OCI-LY7 (cell line): ENCODE measurements around the gene ACTA2. TPM values are rescaled to one million over a fixed set of nuclear protein-coding genes. Genes with fewer than 3 reads are reported as not detected.

Source experiments
- BruUV-seq: library from RNA; stranded (reverse); fragments of 400-500 nt; replicated peaks from 2 replicates; lab custom pipeline; 2021; lab: Mats Ljungman, UMichigan
- CTCF ChIA-PET: fragments of 300-600 bp; sonication (Branson Sonifier 250); formaldehyde crosslinking; loops from one replicate; lab custom pipeline; 2022; ENCODE audit warnings: antibody characterized with exemption; ENCODE audit not compliant: unreplicated experiment; lab: Charles Lee
- POLR2A ChIA-PET: fragments of 300-600 bp; sonication (Branson Sonifier 250); formaldehyde crosslinking; loops from one replicate; lab custom pipeline; 2022; ENCODE audit warnings: antibody characterized with exemption; lab: Charles Lee
- DNase-seq: peaks from one replicate; pipeline ENCODE4 v3.0.0-alpha.2; 2015; ENCODE audit warnings: low spot score
- H2AFZ ChIP-seq: fragments of 200-600 bp; sonication (generic), shearing (Covaris generic); 2 replicates; pipeline ENCODE4 v1.6.1; 2014; ENCODE audit warnings: mild to moderate bottlenecking, antibody characterized with exemption, low read length, moderate library complexity
- H3K27ac ChIP-seq: fragments of 200-600 bp; sonication (generic); 2 replicates; pipeline ENCODE4 v1.5.1; 2014; ENCODE audit warnings: mixed run types, low read depth, mild to moderate bottlenecking, moderate library complexity, low read length, inconsistent platforms; ENCODE audit not compliant: poor library complexity, severe bottlenecking
- H3K36me3 ChIP-seq: fragments of 200-600 bp; sonication (generic); 2 replicates; pipeline ENCODE4 v1.6.1; 2014; ENCODE audit warnings: mild to moderate bottlenecking, antibody characterized with exemption, low read length, moderate library complexity, mixed read lengths; ENCODE audit not compliant: insufficient read depth
- H3K4me1 ChIP-seq: fragments of 200-600 bp; sonication (generic); 2 replicates; pipeline ENCODE4 v1.5.1; 2014; ENCODE audit warnings: mild to moderate bottlenecking, low read length; ENCODE audit not compliant: insufficient read depth, poor library complexity, severe bottlenecking
- H3K4me2 ChIP-seq: fragments of 200-600 bp; sonication (generic); 2 replicates; pipeline ENCODE4 v1.6.1; 2014; ENCODE audit warnings: mild to moderate bottlenecking, low read length
- H3K4me3 ChIP-seq: fragments of 200-600 bp; sonication (generic); 2 replicates; pipeline ENCODE4 v1.5.1; 2014; ENCODE audit warnings: mild to moderate bottlenecking, low read depth, low read length; ENCODE audit not compliant: poor library complexity, severe bottlenecking
- H3K79me2 ChIP-seq: fragments of 200-600 bp; sonication (generic); 2 replicates; pipeline ENCODE4 v1.6.1; 2016; ENCODE audit warnings: low read depth, mild to moderate bottlenecking, low read length, moderate library complexity, mixed read lengths; ENCODE audit not compliant: insufficient read depth
- H3K9me2 ChIP-seq: fragments of 200-600 bp; sonication (generic); 2 replicates; pipeline ENCODE4 v1.6.1; 2016; ENCODE audit warnings: mild to moderate bottlenecking, low read length, mixed read lengths; ENCODE audit not compliant: insufficient read depth
- H3K9me3 ChIP-seq: fragments of 200-600 bp; sonication (generic); 2 replicates; pipeline ENCODE4 v1.6.1; 2014; ENCODE audit warnings: mild to moderate bottlenecking, mixed run types, low read length, mixed read lengths
- H4K20me1 ChIP-seq: fragments of 200-600 bp; sonication (generic); 2 replicates; pipeline ENCODE4 v1.6.1; 2014; ENCODE audit warnings: mild to moderate bottlenecking, antibody characterized with exemption, low read length, moderate library complexity, mixed read lengths; ENCODE audit not compliant: insufficient read depth
- EZH2phosphoT487 ChIP-seq: fragments of 200-600 bp; sonication (generic); IDR thresholded peaks from 2 replicates; pipeline ENCODE4 v1.6.1; 2018; ENCODE audit warnings: low read depth, borderline replicate concordance, mild to moderate bottlenecking, mixed run types, antibody characterized with exemption, low read length, moderate library complexity, mixed read lengths
- intact Hi-C: fragments of 100-400 bp; cut with micrococcal nuclease; formaldehyde crosslinking; loops from one replicate; pipeline ENCODE4 v1.10.0; 2022; ENCODE audit not compliant: unreplicated experiment
- total RNA-seq, 2 experiments: library from RNA; depleted of rRNA in 1 of 2; stranded (reverse); fragments of >200 nt in 1 of 2; shearing (Covaris generic) in 1 of 2; gene quantifications; 2 replicates each; pipeline ENCODE4 v1.2.3, GENCODE V29; 2014 to 2022
- TF ChIP-seq, protein P1 (sequence below): fragments of 200-600 bp; sonication (generic); conservative IDR thresholded peaks from 2 replicates; pipeline ENCODE4 v1.5.1; 2014; ENCODE audit warnings: mild to moderate bottlenecking, antibody characterized with exemption, low read length, moderate library complexity, mixed read lengths

ACTA2 gene
- total RNA-seq, 2 experiments from 2014 or later: 1.4 to 3.3 TPM

DNA sequence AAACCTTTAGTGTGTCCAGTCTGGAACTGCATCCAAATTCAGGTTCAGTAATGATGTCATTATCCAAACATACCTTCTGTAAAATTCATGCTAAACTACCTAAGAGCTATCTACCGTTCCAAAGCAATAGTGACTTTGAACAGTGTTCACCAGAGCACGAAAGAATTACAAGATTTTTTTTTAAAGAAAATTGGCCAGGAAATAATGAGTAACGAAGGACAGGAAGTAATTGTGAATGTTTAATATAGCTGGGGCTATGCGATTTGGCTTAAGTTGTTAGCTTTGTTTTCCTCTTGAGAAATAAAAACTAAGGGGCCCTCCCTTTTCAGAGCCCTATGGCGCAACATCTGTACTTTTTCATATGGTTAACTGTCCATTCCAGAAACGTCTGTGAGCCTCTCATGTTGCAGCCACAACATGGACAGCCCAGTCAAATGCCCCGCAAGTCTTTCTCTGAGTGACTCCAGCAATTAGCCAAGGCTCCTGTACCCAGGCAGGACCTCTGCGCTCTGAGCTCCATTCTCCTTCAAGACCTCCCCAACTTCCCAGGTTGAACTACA lies 37.3 kb upstream of the ACTA2 start:
- Histone ChIP-seq H3K4me3 (peak overlapping the region; percentile 84), H2AFZ (peak overlapping the region; percentile 68), H3K9me3 (peaks cover 14% of the 10 kb centered on the region; the same call in 1 of the 2 replicates), H3K79me2 (peaks cover 30% of the 10 kb centered on the region), H3K4me2 (peak overlapping the region; percentile 85), H3K9me2 (no peaks in the 10 kb centered on the region), H3K4me1 (peaks cover 38% of the 10 kb centered on the region), H3K27ac (peak overlapping the region; percentile 50), H4K20me1 (no peaks in the 10 kb centered on the region), H3K36me3 (no peaks in the 10 kb centered on the region)
- BruUV-seq: no TSS peak
- intact Hi-C loops: loop anchor here (2.0 to 10.0 kb wide), 7 partner anchors 55 to 1895 kb away; partner anchors contain the start of genes ATAD1, GLUD1, KIF20B and PANK1
- no peak for TF ChIP-seq EZH2phosphoT487
- TF ChIP-seq, protein P1, sequence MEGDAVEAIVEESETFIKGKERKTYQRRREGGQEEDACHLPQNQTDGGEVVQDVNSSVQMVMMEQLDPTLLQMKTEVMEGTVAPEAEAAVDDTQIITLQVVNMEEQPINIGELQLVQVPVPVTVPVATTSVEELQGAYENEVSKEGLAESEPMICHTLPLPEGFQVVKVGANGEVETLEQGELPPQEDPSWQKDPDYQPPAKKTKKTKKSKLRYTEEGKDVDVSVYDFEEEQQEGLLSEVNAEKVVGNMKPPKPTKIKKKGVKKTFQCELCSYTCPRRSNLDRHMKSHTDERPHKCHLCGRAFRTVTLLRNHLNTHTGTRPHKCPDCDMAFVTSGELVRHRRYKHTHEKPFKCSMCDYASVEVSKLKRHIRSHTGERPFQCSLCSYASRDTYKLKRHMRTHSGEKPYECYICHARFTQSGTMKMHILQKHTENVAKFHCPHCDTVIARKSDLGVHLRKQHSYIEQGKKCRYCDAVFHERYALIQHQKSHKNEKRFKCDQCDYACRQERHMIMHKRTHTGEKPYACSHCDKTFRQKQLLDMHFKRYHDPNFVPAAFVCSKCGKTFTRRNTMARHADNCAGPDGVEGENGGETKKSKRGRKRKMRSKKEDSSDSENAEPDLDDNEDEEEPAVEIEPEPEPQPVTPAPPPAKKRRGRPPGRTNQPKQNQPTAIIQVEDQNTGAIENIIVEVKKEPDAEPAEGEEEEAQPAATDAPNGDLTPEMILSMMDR: no peak
- ChIA-PET POLR2A (interaction anchor here (0.6 to 6.7 kb wide), 20 partner anchors 8 to 904 kb away, joined by 3 to 57 read pairs (median 4); partner anchors contain the start of gene STAMBPL1), CTCF (interaction anchor here (0.6 to 1.6 kb wide), 6 partner anchors 11 to 254 kb away, joined by 3 to 6 read pairs (median 4); no protein-coding TSS in a partner anchor)
- DNase-seq: no peak

DNA sequence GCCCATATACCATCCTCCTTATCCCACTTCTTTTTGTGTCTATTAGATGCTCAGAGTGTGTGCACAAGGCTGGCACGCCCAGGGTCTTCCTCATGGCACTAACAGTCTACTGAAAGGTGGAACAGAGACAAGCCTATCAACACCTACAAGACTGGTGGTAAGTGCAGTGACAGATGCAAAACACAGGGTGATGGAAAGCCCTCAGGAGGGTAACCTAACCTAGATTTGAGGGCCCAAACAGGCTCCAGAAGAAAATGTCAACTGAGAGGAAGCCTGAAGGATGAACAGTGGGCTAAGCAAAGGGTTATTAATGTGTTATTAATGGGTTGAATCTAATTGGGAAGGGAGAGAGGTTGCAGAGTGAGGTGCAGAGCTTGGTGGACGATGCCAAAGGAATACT lies 36.9 kb upstream of the ACTA2 start:
- POLR2A ChIA-PET: interaction anchor here (0.6 to 6.7 kb wide), 11 partner anchors 9 to 109 kb away, joined by 3 to 57 read pairs (median 4); partner anchors contain the start of gene STAMBPL1
- Histone ChIP-seq H3K36me3 (no peaks in the 10 kb centered on the region), H3K4me3 (peak overlapping the region; percentile 84), H3K27ac (peak overlapping the region; percentile 50), H4K20me1 (no peaks in the 10 kb centered on the region), H3K4me2 (peak overlapping the region; percentile 85), H3K79me2 (peaks cover 25% of the 10 kb centered on the region), H3K4me1 (peaks cover 33% of the 10 kb centered on the region), H3K9me2 (no peaks in the 10 kb centered on the region), H2AFZ (peak overlapping the region; percentile 68; the same call in 1 of the 2 replicates), H3K9me3 (peaks cover 14% of the 10 kb centered on the region; the same call in 1 of the 2 replicates)
- no TSS peak for BruUV-seq
- DNase-seq: peak; percentile 35
- TF ChIP-seq, protein P1: no peak
- no peak for TF ChIP-seq EZH2phosphoT487
- intact Hi-C loops: no loop called here
- CTCF ChIA-PET: interaction anchor here (1.4 to 1.6 kb wide), 2 partner anchors 12 to 55 kb away, joined by 5 to 6 read pairs; no protein-coding TSS in a partner anchor
